Cardiac septum (tissue), 1 donor: ENCODE measurements around the gene DROSHA. TPM values are rescaled to one million over a fixed set of nuclear protein-coding genes. Genes with fewer than 3 reads are reported as not detected.

Source experiments
- DNase-seq: peaks from one replicate; pipeline ENCODE4 v3.0.0-alpha.2; 2020; ENCODE audit warnings: low spot score
- intact Hi-C: fragments of 100-400 bp; cut with DNase I; formaldehyde crosslinking; loops from one replicate; pipeline ENCODE4 v1.14.0; 2022
- total RNA-seq: library from RNA; stranded (reverse); fragmentation: NEBNext Ultra II Directional; extraction: Animal tissue kit (Norgen Biotek cat#: 25700); gene quantifications from one replicate; pipeline ENCODE4 v1.2.1, GENCODE V29; 2021
- donor health status: DM: no; HTN: no; CAD: no.

DROSHA gene
- total RNA-seq, 1 donor from 2014 or later = 34.1 TPM

DNA sequence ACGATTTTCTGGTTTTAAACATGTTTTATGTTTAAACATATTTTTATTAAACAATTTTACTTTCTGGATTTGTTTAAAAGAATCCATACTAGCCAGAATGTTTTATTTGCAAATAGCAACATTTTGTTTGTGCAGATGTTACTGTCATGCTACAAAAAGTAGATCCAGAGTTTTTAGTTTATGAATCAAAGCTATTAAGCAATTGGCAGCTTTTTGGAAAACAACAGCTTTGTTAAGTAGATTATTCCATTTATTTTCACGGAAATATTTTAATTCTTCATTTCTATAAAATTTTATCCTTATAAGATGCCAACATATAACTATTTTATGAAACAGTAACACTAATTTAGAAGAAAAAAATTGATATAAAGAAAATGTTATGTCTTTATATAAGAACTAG, 60.9 kb downstream of the DROSHA start:
- intact Hi-C loops = no loop called here

DNA sequence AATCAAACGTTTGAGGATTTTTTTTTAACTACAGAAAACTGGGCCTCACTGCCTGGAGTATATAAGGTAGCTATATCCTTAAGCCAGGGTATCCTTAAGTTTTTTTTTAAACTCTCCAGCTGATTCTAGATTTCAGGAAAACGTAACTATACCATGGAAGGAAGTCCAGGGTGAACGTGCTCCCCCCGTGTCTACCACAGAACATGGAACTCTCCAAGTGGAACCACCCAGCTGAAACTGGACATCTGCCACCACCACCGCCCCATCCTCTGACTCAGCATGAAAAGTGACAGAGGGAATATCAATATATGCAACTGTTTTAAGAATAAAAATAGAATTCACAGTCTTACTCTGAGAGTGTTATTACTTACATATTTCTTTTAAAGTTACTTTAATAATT, 61.3 kb downstream of the DROSHA start:
- intact Hi-C loops = no loop called here
- DNase-seq = no peak

More for the DNA sequence above, 60.9 kb downstream of the DROSHA start:
- DNase-seq = no peak

DNA sequence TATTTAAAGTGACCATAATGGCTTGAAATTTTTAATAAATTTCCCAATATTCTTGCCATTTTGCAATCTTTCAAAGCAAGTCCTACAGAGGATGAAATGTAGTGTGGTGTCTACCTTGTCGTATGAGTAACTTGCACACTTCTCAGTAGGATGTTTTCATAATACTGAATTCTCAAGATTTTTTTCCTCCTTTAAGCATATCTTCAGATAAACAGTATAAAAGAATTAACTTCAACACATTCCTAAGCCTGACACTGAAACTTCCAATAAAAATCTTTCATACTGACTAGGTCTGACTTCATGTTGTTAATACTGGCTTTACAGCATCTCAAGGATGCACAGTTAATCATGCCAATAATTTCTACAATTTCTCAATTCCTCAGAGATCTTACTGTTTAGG, 62.0 kb downstream of the DROSHA start:
- intact Hi-C loops = no loop called here
- DNase-seq = no peak

DNA sequence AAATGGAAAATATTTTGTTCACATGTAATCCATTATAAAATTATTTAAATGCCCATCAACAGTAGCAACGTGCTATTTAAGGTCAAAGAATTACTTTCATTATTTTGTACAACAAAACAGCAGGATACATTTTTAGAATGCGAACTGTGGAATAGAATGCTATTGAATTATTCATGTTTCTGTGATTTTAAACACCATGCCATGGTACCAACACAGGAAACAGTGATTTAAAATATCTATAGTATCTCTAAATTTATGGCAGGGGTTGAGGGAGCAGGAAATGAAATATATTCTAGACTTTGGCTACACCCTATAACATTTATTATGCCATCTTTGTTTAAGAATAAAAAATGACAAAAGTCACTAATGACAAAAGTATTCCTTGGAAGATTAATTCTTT, 62.4 kb downstream of the DROSHA start:
- intact Hi-C loops = no loop called here
- no peak for DNase-seq

DNA sequence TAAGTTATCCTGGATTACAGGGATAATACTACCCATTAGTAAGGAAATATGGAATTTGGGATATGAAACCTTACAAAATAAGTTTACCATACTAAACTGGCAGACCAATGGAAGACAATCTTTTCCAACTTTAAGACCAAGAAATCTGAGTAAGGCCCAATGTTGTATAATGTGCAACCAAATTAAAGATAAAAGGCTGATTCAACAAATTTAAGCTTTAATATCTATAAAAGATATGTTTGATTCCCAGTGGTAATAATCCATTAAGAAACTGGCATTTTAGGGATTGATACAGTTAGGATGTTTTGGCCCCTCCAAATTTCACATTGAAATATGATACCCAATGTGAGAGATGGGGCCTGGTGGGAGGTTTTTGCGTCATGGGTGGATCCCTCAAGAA, 66.6 kb downstream of the DROSHA start:
- intact Hi-C loops = no loop called here

DNA sequence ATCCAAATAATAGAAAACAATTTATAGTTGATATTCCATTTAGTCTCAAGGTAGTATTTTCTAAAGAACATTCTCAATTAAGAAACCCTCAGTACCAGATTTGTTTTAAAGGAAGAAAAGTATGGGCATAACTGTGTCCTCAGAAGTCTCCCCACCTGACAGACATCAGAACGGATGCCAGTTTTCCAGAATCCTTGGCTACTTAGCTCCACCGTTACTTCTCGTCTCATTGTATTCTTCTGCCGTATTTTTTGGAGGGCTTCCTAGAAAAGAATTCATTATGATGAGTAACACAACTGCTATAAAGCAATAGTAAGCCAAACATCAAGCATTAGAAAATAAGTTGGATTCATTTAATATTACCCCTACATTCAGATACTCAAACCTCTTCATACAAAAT, 67.8 kb downstream of the DROSHA start:
- intact Hi-C loops = no loop called here
- no peak for DNase-seq

More for the DNA sequence above, 66.6 kb downstream of the DROSHA start:
- DNase-seq = no peak

DNA sequence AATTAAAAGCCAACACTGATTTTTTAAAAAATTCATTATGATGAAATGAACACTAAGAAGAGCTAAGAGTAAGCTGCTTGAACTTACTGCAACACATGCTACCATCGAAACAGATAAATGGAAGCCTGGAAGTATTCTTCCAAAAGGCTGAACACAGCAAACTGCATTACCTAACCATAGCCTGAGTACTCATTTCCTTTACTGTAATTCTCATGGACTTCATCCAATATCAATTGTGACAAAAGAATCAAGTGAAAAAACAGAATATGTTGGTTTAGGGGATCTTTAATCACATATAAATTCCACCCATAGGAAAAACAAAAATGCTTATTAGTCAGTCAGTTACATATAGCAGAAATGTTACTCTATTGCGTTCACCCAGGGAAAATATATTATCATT, 68.5 kb downstream of the DROSHA start:
- DNase-seq = no peak
- intact Hi-C loops = no loop called here

DNA sequence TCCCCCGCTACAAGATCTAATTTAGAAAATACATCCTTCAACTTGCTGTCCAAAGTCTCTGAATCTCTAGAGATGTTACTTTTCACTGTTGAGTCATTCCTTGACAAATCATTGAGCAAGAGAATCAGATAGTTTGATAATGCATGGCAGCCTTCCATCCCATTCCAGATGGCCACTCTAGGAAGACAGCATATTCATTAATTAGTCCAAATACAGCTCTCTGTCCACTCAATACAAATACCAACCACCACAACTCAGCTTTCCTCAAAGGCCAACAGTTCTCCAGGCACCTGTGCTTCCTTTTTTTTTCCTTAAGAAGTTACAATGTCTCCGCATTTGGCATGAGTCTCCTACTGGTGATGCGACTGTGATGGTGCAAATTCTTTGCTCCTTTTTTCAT, 72.3 kb downstream of the DROSHA start:
- DNase-seq = no peak
- intact Hi-C loops = no loop called here

DNA sequence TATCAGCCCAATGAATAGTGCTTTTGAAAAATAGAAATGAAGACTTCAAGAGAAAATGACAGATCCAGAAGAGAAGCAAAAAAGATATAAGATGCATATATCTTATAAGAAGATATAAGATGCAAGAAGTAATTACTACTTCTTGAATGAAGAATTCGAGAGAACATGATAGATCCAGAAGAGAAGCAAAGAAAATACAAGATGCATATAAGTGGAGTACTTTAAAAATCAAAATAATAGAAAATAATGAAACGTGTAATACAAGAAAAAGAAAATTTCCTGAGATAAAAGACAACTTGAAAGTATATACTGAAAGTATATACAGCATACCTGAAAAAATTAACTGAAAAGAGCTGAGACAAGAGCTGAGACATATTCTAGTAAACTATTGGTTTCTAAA, 76.7 kb downstream of the DROSHA start:
- no peak for DNase-seq
- intact Hi-C loops = no loop called here

DNA sequence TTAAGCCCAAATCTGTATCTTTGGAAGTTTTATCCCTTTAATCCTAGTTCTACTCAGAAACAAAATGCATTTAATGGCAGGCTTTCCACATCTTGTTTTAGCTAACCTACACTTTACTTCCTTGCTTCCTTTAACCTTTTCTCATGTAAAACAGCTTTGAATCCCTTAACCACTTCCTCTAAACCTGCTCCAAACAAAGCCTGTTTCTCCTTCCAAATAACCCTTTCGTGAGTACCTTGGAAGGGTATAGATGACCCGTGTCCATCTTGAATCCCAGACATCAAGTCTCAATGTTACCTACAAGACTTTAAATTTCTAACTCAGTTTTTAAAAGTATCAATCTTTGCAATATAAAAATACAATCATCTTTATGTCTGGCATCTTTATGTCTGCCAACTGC, 78.4 kb downstream of the DROSHA start:
- no peak for DNase-seq
- intact Hi-C loops = no loop called here

DNA sequence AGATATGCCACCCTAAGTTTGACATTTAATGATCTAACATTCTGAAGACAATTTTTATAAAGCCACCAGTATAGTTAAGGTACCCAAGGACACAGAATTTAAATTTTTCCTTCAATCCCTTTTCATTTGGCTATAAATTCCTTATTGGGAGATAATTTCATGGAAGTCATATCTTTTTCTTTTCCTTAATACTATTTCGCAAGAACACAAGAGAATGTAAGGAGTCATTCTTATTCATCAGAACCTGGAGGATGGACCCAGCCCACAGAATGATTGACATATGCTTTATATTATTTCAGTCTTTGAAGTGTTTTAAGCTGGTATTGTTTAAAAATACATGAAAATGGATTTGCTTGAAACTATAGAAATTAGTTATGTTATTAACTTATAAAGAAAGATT, 79.6 kb downstream of the DROSHA start:
- intact Hi-C loops = no loop called here
- no peak for DNase-seq

DNA sequence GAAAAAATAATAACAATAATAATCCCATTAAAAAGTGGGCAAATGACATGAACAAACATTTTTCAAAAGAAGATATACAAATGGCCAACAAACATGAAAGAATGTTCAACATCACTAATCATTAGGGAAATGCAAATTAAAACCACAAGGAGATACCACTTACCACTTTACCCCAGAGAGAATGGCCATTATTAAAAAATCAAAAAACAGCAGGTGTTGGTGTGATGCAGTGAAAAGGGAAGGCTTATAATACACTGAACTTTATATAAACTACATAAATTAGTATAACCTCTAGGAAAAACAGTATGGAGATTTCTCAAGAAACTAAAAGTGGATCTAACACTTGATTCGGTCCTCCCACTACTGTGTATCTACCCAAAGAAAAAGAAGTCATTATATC, 81.9 kb downstream of the DROSHA start:
- DNase-seq = no peak
- intact Hi-C loops = no loop called here

DNA sequence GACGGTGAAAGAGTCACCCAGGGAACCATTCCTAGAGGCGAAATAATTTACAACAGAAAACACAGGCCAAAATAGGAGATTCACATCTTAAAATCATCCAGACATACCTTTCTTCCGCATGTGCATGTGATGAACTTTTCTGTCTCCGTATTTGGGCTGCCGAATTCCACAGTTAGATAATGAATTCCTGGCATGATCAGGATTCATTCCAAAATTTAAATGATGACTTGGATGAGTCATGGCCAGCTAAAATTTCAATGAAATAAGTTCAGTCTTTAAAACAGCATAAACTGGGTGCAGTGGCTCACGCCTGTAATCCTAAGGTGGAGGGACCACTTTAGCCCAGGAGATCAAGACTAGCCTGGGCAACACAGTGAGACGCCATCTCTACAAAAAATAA, 82.7 kb downstream of the DROSHA start:
- intact Hi-C loops = no loop called here
- no peak for DNase-seq

DNA sequence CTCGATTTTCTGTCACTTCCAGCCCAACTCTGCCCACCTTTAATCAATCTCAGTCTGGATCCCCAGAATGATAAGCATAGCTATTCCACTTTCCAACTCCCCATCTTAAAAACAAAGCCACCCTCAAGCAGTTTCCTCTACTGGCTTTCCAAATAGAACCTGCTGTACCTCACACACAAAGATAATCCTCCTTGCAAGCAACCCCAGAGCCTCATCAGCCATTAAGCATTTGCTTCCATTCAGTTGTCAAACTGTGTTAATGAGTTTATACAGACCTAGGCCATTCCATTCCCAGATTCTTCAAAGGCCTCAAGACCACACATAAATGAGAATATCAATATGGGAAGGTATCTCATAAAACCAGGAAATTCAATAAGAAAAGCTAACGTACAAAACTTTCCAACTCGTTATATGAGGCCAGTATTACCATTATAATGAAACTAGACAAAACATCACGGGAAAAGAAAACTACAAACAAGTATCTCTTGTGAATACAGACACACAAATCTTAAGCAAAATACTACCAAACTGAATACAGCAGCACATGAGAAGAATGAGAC, 86.8 kb downstream of the DROSHA start:
- intact Hi-C loops = no loop called here
- no peak for DNase-seq

DNA sequence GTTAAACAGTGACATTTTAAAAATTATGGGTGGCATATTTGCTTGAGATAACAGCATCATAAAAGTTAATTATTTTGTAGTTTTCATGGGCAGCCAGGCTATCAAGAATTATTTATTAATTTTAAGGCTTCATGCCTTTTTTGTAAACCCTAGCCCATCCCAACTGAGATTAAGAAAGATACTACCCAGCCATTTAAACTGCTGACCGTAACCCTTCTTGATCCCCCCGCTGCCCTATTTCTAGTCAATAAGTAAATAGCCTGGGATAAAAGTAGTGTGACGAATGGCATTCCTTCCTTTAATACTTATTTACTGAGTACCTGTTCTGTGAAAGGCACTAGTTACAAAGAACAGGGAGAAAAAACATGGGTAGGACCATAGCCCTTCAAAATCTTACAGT, 88.3 kb downstream of the DROSHA start:
- DNase-seq = no peak
- intact Hi-C loops = no loop called here

DNA sequence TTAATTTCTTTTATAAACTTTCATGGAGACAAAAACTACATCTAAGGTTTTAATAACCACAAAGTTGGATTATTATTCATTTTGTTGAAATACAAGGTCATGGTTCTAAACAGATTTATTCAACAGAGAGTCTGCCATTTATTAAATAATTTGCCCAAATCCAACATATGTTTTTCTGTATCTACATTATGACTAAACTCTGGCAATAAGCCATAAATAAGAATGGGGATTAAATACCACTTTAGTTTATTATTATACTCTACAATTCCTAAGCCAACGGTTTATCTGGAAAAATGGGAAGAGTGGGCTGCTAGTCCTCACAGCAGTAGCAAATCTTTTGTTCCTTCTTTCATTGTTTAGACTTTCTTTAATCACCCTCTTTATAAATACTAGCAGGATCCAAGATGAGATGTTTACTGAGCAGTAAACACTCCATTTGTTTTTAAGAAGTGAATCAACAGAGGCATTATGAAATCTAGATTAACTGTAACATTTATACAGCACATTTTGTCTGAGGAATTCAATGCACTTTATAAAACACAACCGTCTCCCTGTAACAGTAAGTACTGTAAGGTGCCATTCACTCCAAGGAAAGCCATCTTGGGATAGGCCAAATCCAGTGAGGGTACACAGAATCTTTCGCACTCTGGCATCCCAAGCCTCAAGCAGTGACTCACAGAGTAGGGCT, 89.7 kb downstream of the DROSHA start:
- intact Hi-C loops = no loop called here
- DNase-seq = no peak

DNA sequence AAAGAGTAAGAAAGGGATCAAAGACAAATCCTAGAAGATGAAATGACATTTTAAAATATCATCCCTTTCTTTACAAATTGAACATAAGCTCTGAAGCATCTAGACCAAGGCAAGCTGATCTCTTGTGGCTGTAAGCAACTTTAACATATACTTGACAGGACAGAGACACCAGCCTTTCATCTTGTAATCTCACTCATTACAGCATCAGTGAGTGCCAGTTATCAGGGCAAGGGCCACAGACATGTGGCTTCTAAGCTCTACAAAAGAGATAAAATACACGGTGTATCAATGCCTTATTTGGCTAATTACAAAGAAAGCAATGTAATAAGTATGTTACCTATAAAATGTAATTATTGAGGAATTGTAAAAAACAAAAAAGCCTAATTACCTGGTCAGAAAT, 95.0 kb downstream of the DROSHA start:
- intact Hi-C loops = no loop called here
- no peak for DNase-seq

DNA sequence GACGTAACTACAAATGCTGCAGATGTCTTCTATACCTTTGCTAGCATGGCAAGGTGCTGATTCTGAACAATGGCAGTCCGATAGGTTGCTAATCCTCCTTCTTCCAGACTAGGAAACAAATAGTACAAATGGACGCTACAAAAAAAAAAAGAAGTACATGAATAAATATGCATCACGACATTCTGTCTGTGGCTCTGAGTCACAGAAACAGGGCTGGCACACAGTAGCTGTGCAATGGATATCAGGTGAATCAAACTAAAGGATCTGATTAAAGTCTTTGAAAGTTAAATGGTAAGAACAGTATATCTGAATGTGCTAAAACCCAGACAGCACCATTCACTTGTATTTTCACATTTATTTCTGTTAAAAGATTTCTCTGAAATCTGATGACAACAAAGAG, 96.2 kb downstream of the DROSHA start:
- intact Hi-C loops = no loop called here
- no peak for DNase-seq

DNA sequence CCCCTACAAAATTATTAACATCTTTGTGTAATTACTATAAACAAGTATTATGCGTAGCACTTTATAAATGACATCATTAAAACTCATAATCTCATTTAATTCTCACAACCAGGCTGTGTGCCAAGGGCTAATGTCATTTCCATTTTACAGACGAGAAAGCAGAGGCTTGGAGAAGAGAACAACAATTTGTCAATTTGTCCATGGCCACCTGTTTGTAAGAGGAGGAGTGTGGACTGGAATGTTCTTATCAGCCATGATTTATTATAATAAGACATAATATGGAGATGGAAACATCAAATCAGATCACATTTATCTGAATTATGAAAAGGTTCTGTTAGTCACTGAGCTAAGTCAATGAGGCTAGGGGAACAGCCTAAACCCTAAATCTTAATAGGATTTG, 97.0 kb downstream of the DROSHA start:
- DNase-seq = no peak
- intact Hi-C loops = no loop called here

DNA sequence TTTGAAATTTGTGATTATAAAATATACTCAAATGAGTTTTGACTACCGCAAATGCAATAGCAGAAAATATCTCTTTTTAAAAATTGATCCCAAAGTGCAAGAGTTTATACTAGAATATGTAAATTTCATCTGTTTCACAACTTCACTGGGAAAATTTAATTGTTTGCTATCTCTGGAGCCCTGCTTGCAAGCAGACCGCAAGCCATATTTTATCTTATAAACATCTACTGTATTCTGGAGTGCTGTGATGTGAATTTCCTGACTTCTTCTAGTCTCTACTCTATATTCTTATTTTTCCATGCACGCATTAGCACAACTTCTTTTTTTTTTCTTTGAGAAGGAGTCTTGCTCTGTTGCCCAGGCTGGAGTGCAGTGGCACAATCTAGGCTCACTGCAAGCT, 98.7 kb downstream of the DROSHA start:
- intact Hi-C loops = no loop called here
- DNase-seq = no peak

DNA sequence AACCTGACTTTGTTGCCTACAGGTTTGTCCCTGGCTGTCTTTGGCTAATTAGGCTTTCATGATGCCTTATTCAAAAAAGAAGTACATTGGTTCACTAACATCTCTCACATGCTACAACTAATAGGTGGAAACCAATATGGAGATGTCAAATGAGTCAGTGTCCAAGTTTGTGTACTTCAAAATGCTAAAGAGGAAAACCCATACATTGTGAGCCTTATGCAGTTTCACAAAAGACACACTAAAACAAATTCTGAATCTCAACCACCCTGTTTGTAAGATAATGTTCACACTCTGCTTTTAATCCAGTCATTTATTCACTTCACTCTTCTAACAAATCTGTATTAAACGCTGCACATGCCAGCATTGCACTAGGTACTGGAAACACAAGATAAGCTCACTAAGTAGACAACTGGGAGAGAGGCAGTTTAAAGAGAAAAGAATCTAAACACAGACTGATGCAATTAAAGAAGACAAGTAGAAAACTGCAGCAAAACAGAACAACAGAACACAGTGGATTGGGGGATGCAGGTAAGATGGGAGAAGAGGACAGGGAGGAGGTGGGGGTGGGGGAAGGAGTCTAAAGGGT, 104.1 kb downstream of the DROSHA start:
- no peak for DNase-seq

More for the DNA sequence above, 104.1 kb downstream of the DROSHA start:
- intact Hi-C loops = no loop called here
